HG03378 (cell line): ENCODE measurements around the gene MLLT1.

Source experiments
- ATAC-seq: cut with Tn5 transposase; IDR thresholded peaks from one replicate; pipeline ENCODE4 v1.9.1; 2021; ENCODE audit warnings: mild to moderate bottlenecking, moderate library complexity; ENCODE audit not compliant: unreplicated experiment

MLLT1 gene

GRCh38 chr19:6260376-6260775 is 19.4 kb downstream of the MLLT1 start:
- no peak for ATAC-seq

GRCh38 chr19:6259312-6259861 is 20.4 kb downstream of the MLLT1 start:
- no peak for ATAC-seq

- no peak for ATAC-seq
Measured at GRCh38 chr19:6258812-6259311, 20.9 kb downstream of the MLLT1 start.

DNA sequence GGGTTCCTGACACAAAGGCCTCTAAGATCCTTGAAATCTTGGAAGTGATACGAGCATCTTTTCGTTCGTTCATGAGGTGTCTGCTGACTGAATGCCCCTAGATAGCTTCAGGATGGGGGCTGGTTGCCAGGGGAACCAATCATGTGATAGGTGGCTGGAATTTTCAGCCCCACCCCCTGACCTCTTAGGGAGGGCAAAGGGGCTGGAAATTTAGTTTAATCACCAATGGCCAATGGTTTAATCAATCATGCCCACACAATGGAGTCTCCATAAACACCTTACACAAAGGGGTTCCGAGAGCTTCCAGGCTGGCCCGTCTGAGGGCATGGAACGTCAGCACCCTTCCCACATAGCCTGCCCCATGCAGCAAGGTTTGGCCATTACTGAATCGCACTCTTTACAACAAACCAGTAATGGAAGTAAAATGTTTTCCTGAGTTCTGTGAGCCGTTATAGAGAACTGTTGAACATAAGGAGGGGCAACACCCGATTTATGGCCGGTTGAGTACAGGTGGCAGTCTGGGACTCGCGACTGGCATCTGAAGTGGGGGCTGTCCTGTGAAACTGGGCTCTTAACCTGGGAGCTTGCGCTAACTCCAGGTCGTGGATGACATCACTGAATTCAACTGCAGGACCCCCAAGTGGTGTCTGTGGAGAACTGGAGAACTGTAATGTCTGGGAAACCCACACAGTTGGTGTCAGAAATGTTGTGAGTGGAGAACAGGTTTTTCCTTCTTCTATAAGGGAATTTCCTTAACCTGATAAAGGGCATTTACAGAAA is 25.6 kb downstream of the MLLT1 start:
- ATAC-seq, result no peak

- ATAC-seq, result no peak
Measured at GRCh38 chr19:6252066-6252465, 27.7 kb downstream of the MLLT1 start.

GRCh38 chr19:6250909-6251308 is 28.9 kb downstream of the MLLT1 start:
- no peak for ATAC-seq

DNA sequence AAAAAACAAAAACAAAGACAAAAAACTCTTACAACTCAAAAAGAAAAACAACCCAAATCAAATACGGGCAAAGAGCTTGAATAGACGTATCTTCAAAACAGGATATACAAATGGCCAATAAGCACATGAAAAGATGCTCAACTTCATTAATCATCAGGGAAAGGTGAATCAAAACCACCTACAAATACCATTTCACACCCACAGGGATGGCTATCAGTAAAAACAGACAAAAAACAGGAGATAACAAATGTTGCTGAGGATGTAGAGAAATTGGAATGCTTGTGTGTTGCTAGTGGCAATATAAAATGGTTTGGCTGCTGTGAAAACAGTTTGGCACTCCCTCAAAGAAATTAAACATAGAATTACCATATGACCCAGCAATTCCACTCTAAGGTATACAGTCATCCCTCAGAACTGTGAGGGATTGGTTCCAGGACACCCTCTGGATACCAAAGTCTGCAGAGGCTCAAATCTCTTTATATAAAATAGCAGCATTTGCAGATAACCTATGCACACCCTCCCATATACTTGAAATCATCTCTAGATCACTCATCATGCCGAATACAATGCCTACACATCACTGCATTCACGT is 29.7 kb downstream of the MLLT1 start:
- no peak for ATAC-seq

GRCh38 chr19:6249296-6249695 is 30.5 kb downstream of the MLLT1 start:
- no peak for ATAC-seq

DNA sequence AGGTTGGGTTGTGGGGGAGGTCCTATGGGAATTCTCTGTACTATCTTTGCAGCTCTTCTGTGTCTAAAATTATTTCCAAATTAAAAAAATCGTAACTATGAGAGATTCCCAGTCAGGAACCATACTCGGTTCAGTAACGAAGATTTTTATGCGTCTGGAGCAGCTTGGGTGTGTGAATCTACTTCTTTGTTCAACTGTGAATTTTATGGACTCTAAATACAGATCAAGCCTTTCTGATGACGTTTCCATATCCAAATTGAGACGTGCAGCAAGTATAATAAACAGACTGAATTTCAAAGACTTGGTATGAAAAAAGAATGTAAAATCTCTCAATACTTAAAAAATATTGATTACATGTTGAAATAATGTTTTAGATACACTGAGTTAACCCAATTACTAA is 30.9 kb downstream of the MLLT1 start:
- ATAC-seq, result no peak

- ATAC-seq, result no peak
Measured at GRCh38 chr19:6248341-6248740, 31.4 kb downstream of the MLLT1 start.

DNA sequence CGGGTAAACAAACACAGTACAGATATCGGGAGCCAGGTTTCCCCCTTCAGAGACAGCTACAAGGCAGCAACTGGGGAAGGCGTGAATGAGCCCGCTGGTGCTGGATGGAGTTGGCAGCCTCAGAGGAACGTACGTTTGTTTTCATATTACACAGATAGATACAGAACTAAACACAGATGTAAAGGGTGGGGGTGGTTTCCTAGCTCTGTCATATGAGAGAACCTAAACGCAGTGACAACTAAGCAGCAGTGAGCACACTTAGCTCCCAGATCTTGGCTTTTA is 32.8 kb downstream of the MLLT1 start:
- no peak for ATAC-seq

- no peak for ATAC-seq
Measured at GRCh38 chr19:6246174-6247006, 33.4 kb downstream of the MLLT1 start.

DNA sequence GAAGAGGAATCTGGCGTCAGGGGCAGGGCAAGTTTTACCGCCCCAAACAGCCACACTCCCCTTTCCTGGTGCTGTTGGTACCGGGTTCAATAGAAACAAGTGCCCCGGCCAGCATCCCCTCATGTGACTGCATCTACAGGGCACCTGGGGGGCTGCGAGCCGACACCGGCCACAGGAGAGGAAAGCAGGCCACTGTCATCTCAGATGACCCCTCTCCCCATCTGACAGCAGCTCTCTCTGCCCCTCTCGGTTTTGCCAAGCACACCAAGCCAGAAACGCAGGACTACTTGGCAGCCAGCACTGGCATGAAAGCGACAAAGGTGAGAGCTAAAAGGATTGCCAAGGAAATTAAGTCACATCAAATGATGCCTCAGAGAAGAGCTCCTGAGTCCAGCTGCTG is 37.1 kb downstream of the MLLT1 start:
- no peak for ATAC-seq

DNA sequence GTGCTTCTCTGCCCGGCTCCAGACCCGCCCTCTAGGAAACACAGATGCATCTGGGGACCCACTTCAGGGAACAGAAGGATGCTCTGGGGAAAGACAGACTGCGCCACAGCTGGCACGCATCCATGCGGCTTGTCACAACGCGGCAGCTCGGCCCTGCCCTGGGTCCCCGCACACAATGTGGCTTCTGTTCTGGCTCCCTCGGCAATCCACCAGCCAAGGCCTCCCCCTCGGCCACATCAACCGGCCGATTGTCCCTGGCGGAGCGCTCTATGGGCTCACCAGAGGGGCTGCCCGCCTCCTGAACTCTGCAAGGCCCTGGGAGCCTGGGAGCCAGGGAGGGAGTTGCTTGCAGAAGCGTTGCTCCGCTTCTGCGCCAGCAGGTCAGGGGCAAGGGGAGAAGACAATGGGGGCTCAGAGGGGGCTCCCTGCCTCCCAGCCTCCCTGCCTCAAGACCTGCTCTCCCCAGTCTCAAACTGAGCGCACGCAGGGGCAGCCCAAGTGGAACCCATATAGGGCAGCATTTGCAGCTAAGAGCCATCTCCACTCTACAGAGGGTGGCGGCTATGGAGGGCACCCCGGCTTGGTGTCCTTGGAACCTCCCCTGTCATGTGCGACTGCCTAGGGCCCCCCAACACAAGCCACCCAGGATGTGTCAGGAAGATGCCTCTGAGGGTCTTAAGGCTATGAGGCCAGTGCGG is 37.9 kb downstream of the MLLT1 start:
- no peak for ATAC-seq

DNA sequence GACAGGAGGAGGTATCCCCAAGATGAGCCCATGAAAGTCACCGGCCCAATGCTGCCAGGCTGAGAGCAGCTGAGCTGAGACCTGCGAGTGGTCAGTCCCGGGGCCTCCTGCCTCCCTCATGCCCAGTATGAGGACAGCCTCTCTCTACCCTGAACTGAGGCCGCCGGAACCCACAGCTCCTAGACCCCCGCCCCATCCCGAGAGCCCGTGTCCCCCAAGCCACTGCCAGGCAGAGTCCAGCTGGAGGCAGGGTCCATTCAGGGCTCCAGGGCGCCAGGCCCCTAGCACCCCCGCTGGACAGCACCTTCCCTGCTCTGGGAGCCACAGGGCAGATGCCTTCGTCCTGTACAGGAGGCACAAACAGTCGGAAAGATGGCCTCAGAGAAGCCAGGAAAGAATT is 38.7 kb downstream of the MLLT1 start:
- no peak for ATAC-seq

DNA sequence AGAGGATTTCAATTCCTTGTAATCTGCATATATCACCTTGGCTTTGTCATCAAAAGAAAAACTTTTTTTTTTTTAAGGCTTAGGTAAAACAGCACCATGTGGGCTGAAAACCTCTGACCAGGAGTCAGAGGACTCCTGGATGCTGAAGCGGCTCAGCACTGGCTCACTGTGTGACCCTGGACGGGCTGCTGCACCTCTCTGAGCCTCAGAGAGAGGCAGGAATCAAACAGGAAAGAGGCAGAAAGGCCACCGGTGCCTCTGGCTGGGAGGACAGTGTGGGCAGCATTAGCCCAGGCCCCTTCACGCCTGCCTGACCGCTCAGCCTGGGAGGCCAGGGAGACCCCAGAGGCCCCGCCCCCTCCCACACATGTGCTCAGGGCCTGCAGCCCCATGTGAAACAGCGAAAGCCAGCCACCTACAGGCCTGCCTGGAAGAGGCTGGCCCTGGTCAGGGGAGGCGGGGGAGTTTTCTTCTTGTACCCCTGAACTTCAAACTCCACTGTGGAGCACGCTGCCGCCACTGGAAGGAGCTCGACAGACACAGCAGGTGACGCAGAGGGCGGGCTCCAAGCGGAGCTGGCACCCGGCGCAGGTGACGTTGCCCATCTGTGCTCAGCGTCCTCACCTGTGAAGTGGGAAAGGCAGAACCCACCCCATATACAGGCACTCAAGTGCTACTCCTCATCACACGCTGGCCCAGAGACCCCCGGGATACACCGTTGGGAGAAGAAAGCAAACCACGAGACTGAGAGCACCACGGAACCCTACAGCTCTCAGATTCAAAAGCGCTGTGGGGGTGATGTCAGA is 39.7 kb downstream of the MLLT1 start:
- no peak for ATAC-seq

- ATAC-seq, result no peak
Measured at GRCh38 chr19:6239401-6239844, 40.4 kb downstream of the MLLT1 start.

DNA sequence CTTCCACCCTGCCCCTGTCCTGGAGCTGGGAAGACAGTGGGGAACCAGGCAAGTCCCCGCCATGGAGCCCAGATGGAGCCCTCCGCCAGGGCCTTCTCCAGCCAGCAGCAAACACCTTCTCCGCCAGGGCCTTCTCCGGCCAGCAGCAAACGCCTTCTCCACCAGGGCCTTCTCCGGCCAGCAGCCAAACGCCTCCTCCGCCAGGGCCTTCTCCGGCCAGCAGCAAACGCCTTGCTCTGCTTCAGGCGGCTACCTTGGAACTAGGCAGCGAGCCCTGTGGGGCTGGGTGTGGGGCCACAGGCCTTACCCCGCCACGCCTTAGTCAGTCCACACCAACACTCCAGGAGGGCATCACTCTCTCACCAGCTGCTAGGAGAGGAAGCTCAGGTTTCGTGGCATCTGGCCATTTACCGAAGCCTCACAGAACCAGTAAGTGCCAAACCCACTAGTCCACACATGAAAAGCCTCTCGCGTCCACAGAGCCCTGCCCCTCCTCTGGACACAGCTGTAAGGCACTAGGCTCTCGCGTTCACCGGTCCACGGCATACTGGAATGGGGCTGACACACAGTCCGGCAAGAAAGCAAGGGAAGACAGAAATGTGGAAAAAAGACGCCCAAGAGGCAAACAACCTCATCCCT is 41.0 kb downstream of the MLLT1 start:
- ATAC-seq, result no peak

DNA sequence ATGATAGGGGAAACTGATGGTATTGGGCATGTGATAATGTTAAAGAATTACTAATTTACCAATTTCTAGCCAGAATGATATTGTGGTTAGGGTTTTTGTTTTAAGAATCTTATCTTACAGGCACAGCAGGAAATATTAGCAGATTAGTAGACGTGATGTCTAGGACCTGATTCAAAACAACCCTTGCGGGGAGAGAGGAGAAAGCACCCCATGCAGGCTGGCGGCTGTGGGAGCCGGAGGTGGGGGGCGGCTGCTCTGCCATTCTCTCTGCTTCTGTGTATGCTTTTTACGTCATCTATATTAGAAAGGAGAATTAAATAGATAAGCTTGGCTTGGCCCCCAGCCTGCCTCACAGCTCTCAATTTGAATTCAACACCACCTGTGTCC is 41.5 kb downstream of the MLLT1 start:
- ATAC-seq, result no peak
